Mesenchymal stem cell (in vitro differentiated cells and primary cell): ENCODE measurements around the gene DAG1.

Experiments
- DNase-seq: peaks from one replicate; pipeline ENCODE4 v3.0.0-alpha.2; 2013
- H2AFZ ChIP-seq: one replicate; pipeline ENCODE4 v1.6.1; 2013; ENCODE audit warnings: low read depth, mild to moderate bottlenecking, control low read depth, inconsistent platforms, low read length, moderate library complexity
- H2AK5ac ChIP-seq: 2 replicates; pipeline ENCODE4 v1.6.1; 2013; ENCODE audit warnings: low read length, moderate library complexity, mild to moderate bottlenecking, inconsistent platforms; ENCODE audit not compliant: severe bottlenecking
- H2BK120ac ChIP-seq: one replicate; pipeline ENCODE4 v1.6.1; 2013; ENCODE audit warnings: low read depth, mild to moderate bottlenecking, inconsistent platforms, low read length, moderate library complexity
- H2BK12ac ChIP-seq, 2 experiments: one replicate each; pipeline ENCODE4 v1.6.1; 2013; ENCODE audit warnings: inconsistent platforms in 2 of 2, low read length in 2 of 2, mild to moderate bottlenecking in 2 of 2, moderate library complexity in 2 of 2, control low read depth in 1 of 2
- H2BK15ac ChIP-seq: one replicate; pipeline ENCODE4 v1.6.1; 2013; ENCODE audit warnings: mild to moderate bottlenecking, low read depth, inconsistent platforms; ENCODE audit not compliant: poor library complexity, severe bottlenecking
- H2BK5ac ChIP-seq: 2 replicates; pipeline ENCODE4 v1.6.1; 2013; ENCODE audit warnings: low read depth, mild to moderate bottlenecking, low read length, control low read depth, inconsistent platforms; ENCODE audit not compliant: poor library complexity, severe bottlenecking
- H3K14ac ChIP-seq, 2 experiments: one replicate each; pipeline ENCODE4 v1.6.1; 2013; ENCODE audit warnings: inconsistent platforms in 2 of 2, low read length in 2 of 2, control low read depth in 1 of 2, mild to moderate bottlenecking in 1 of 2, moderate library complexity in 1 of 2
- H3K18ac ChIP-seq, 2 experiments: one replicate each; pipeline ENCODE4 v1.6.1; 2013; ENCODE audit warnings: inconsistent platforms in 2 of 2, low read length in 2 of 2, control low read depth in 1 of 2, low read depth in 1 of 2, mild to moderate bottlenecking in 1 of 2
- H3K23ac ChIP-seq, 2 experiments: one replicate each; pipeline ENCODE4 v1.6.1; 2013; ENCODE audit warnings: inconsistent platforms in 2 of 2, low read length in 2 of 2, mild to moderate bottlenecking in 2 of 2, moderate library complexity in 2 of 2, control low read depth in 1 of 2
- H3K27ac ChIP-seq: 2 replicates; pipeline ENCODE4 v1.5.1; 2013; ENCODE audit warnings: mild to moderate bottlenecking, moderate library complexity, low read length, control low read depth, inconsistent platforms; ENCODE audit not compliant: poor library complexity, severe bottlenecking
- H3K27me3 ChIP-seq, 2 experiments: 2 replicates each; pipeline versions ENCODE4 v1.6.1 to v1.7.0; 2013; ENCODE audit warnings: low read length in 2 of 2, mild to moderate bottlenecking in 2 of 2, moderate library complexity in 2 of 2, control low read depth in 1 of 2, inconsistent platforms in 1 of 2; ENCODE audit not compliant: control insufficient read depth in 1 of 2, insufficient read depth in 1 of 2
- H3K36me3 ChIP-seq, 2 experiments: 2 replicates each; pipeline versions ENCODE4 v1.6.1 to v1.7.0; 2013; ENCODE audit warnings: low read length in 2 of 2, control low read depth in 1 of 2, inconsistent platforms in 1 of 2, low read depth in 1 of 2, mild to moderate bottlenecking in 1 of 2; ENCODE audit not compliant: insufficient read depth in 2 of 2, control insufficient read depth in 1 of 2
- H3K4ac ChIP-seq, 2 experiments: one replicate each; pipeline ENCODE4 v1.6.1; 2013; ENCODE audit warnings: inconsistent platforms in 2 of 2, low read length in 2 of 2, mild to moderate bottlenecking in 2 of 2, moderate library complexity in 2 of 2, control low read depth in 1 of 2, low read depth in 1 of 2
- H3K4me1 ChIP-seq: 2 replicates; pipeline ENCODE4 v1.6.1; 2013; ENCODE audit warnings: low read depth, low read length, control low read depth; ENCODE audit not compliant: control insufficient read depth, insufficient read depth
- H3K4me2 ChIP-seq: 2 replicates; pipeline ENCODE4 v1.6.1; 2013; ENCODE audit warnings: low read length, mild to moderate bottlenecking, inconsistent platforms; ENCODE audit not compliant: poor library complexity, severe bottlenecking
- H3K4me3 ChIP-seq, 2 experiments: 2 replicates each; pipeline versions ENCODE4 v1.5.1 to v1.7.0; 2013; ENCODE audit warnings: low read length in 2 of 2, mild to moderate bottlenecking in 2 of 2, control low read depth in 1 of 2, low read depth in 1 of 2; ENCODE audit not compliant: insufficient read depth in 1 of 2
- H3K79me1 ChIP-seq: replicated peaks from 2 replicates; pipeline ENCODE4 v1.6.1; 2013; ENCODE audit warnings: mild to moderate bottlenecking, control low read depth, low read length, inconsistent platforms; ENCODE audit not compliant: poor library complexity, severe bottlenecking
- H3K9ac ChIP-seq: 2 replicates; pipeline ENCODE4 v1.7.0; 2013; ENCODE audit warnings: mild to moderate bottlenecking, low read length, moderate library complexity
- H3K9me3 ChIP-seq: 2 replicates; pipeline ENCODE4 v1.7.0; 2013; ENCODE audit warnings: mild to moderate bottlenecking, low read length; ENCODE audit not compliant: control insufficient read depth
- H4K8ac ChIP-seq: one replicate; pipeline ENCODE4 v1.6.1; 2013; ENCODE audit warnings: inconsistent platforms, mild to moderate bottlenecking, low read length, moderate library complexity
- H4K91ac ChIP-seq: one replicate; pipeline ENCODE4 v1.6.1; 2013; ENCODE audit warnings: mild to moderate bottlenecking, low read length, inconsistent platforms
- WGBS: methylation state at CpG from one replicate; pipeline ENCODE4 v1.1.7; 2013; ENCODE audit warnings: mixed read lengths; 5-methylcytosine and 5-hydroxymethylcytosine counted together

The DAG1 gene

DNA sequence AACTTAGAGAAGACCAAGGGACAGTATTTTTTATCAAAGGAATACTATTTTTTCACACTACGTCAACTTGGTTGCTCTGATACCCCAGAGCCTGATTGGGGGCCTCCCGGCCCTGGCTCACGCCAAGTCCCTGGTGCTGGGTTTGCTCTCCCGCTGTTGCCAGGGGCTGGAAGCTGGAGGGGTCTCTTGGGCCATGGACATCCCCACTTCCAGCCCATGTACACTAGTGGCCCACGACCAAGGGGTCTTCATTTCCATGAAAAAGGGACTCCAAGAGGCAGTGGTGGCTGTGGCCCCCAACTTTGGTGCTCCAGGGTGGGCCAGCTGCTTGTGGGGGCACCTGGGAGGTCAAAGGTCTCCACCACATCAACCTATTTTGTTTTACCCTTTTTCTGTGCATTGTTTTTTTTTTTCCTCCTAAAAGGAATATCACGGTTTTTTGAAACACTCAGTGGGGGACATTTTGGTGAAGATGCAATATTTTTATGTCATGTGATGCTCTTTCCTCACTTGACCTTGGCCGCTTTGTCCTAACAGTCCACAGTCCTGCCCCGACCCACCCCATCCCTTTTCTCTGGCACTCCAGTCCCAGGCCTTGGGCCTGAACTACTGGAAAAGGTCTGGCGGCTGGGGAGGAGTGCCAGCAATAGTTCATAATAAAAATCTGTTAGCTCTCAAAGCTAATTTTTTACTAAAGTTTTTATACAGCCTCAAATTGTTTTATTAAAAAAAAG is 63.9 kb downstream of the DAG1 start:
- Histone ChIP-seq H3K27ac (no peak overlapping the region), H3K27me3 (no peaks in the 10 kb centered on the region), H3K4ac (no peak overlapping the region), H3K9me3 (no peaks in the 10 kb centered on the region), H3K23ac (no peak overlapping the region), H3K18ac (no peak overlapping the region), H4K8ac (no peak overlapping the region), H3K4me2 (no peak overlapping the region), H2BK120ac (no peak overlapping the region), H4K91ac (no peak overlapping the region), H2AFZ (no peak overlapping the region), H3K36me3 (peaks cover 26 to 39% of the 10 kb centered on the region in 2 experiments), H3K79me1 (peaks cover 28% of the 10 kb centered on the region), H3K4me3 (no peak overlapping the region), H3K4me1 (peaks cover 10% of the 10 kb centered on the region), H3K14ac (no peak overlapping the region), H3K9ac (peak overlapping the region; percentile 70), H2AK5ac (no peak overlapping the region), H2BK5ac (no peak overlapping the region), H2BK12ac (no peak overlapping the region), H2BK15ac (no peak overlapping the region)
- 99% methylated on average over 7 of the region's 9 CpGs for WGBS
- DNase-seq = no peak

DNA sequence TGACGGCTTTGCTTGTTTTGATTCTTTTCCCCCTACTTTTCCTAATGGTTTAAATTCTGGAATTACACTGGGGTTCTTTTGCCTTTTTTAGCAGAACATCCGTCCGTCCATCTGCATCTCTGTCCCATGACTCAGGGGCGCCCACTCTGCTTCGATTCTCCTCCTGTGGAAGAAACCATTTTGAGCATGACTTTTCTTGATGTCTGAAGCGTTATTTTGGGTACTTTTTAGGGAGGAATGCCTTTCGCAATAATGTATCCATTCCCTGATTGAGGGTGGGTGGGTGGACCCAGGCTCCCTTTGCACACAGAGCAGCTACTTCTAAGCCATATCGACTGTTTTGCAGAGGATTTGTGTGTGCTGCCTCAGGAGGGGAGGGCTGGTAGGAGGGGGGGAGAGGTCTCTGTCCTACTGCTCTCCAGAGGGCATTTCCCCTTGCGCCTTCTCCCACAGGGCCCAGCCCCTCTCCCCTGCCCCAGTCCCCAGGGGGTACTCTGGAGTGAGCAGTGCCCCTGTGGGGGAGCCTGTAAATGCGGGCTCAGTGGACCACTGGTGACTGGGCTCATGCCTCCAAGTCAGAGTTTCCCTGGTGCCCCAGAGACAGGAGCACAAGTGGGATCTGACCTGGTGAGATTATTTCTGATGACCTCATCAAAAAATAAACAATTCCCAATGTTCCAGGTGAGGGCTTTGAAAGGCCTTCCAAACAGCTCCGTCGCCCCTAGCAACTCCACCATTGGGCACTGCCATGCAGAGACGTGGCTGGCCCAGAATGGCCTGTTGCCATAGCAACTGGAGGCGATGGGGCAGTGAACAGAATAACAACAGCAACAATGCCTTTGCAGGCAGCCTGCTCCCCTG is 64.7 kb downstream of the DAG1 start:
- H3K4me1 ChIP-seq = peaks cover 12% of the 10 kb centered on the region
- no peak overlapping the region for H2AFZ ChIP-seq
- no peak overlapping the region for H3K27ac ChIP-seq
- peak overlapping the region; percentile 70 for H3K9ac ChIP-seq
- no peak overlapping the region for H3K14ac ChIP-seq
- H2BK15ac ChIP-seq = no peak overlapping the region
- H3K4ac ChIP-seq = no peak overlapping the region
- H2BK5ac ChIP-seq = no peak overlapping the region
- peaks cover 23% of the 10 kb centered on the region for H3K79me1 ChIP-seq
- H2AK5ac ChIP-seq = no peak overlapping the region
- H2BK120ac ChIP-seq = no peak overlapping the region
- H3K9me3 ChIP-seq = no peaks in the 10 kb centered on the region
- no peak overlapping the region for H3K18ac ChIP-seq
- DNase-seq = no peak
- no peak overlapping the region for H3K4me2 ChIP-seq
- H4K91ac ChIP-seq = no peak overlapping the region
- H3K27me3 ChIP-seq = no peaks in the 10 kb centered on the region
- no peak overlapping the region for H4K8ac ChIP-seq
- H3K23ac ChIP-seq = no peak overlapping the region
- no peak overlapping the region for H3K4me3 ChIP-seq
- no peak overlapping the region for H2BK12ac ChIP-seq
- peaks cover 26 to 39% of the 10 kb centered on the region in 2 experiments for H3K36me3 ChIP-seq
- 92% methylated on average over 13 of the region's 14 CpGs for WGBS

DNA sequence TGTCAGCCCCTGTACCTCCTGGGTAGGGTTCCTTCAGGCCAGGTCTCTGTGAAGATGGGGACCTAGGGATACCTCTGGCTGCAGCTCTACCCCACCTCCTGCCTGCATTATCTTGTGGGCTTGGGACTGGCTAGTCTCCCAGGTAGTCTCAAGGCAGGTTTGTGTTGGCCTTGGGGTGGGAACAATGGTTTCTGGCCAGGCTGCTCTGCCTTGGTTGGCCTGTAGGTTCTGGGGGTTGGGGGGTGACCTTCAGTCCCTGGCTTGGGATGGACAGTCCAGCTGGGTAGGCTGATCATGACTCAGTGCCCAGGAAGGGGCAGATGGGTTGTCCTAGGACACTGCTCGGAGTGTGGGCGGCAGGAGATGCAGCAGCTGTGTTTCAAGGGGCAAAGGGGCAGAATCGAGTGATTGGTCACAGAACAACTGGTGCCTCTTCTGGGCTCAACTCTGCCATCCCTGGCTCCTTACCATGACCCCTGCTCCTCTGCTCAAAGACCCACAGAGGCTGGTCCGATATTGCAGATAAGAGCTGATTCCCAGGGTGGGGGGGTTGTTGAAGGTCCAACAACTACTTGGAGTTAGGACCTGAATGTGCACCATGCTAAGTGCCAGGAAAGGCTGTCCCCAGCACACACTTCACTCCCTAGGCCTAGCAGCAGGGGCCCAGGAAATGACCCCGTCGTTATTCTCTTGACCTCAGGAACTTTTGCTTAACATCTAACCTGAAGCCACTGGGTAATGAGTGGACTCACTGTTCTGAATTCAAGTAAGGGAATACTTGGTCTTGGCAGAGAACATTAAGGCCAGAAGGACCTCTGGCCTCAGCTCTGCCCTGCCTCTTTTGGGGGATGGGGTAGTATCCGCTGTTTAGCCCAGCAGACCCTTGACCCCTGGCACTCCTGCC is 66.2 kb downstream of the DAG1 start:
- no peak overlapping the region for H3K4me3 ChIP-seq
- H3K4me1 ChIP-seq = peaks cover 19% of the 10 kb centered on the region
- H2BK120ac ChIP-seq = no peak overlapping the region
- H2AK5ac ChIP-seq = no peak overlapping the region
- H2BK15ac ChIP-seq = no peak overlapping the region
- H3K36me3 ChIP-seq = peaks cover 17 to 29% of the 10 kb centered on the region in 2 experiments
- no peak overlapping the region for H3K27ac ChIP-seq
- H4K91ac ChIP-seq = no peak overlapping the region
- H2BK5ac ChIP-seq = no peak overlapping the region
- DNase-seq = no peak
- no peaks in the 10 kb centered on the region for H3K9me3 ChIP-seq
- no peak overlapping the region for H3K4me2 ChIP-seq
- no peaks in the 10 kb centered on the region for H3K27me3 ChIP-seq
- H3K9ac ChIP-seq = no peak overlapping the region
- H2AFZ ChIP-seq = no peak overlapping the region
- H3K14ac ChIP-seq = no peak overlapping the region
- no peak overlapping the region for H3K18ac ChIP-seq
- WGBS = 75% methylated on average over 3 of the region's 7 CpGs
- no peak overlapping the region for H3K4ac ChIP-seq
- no peak overlapping the region for H2BK12ac ChIP-seq
- no peak overlapping the region for H4K8ac ChIP-seq
- H3K23ac ChIP-seq = no peak overlapping the region
- H3K79me1 ChIP-seq = peaks cover 13% of the 10 kb centered on the region
